Spleen (tissue), 7 donors: ENCODE measurements around the gene SLC26A2.

Experiments
- CTCF ChIP-seq, 11 experiments: fragments of 200-600 bp in 7 of 11; fragments of 450-650 bp in 4 of 11; sonication (generic) in 4 of 11; IDR thresholded peaks in 8 of 11; conservative IDR thresholded peaks in 3 of 11; 1 replicate in 7 of 11; 2 replicates in 4 of 11; pipeline versions ENCODE4 v1.4.0 to v1.8.0; 2016 to 2021; ENCODE audit warnings: antibody characterized with exemption in 11 of 11, inconsistent platforms in 4 of 11, mild to moderate bottlenecking in 1 of 11
- POLR2A ChIP-seq, 3 donors: fragments of 450-650 bp; IDR thresholded peaks; one replicate each; pipeline ENCODE4 v1.5.1; 2017; ENCODE audit warnings: antibody characterized with exemption in 3 of 3, mild to moderate bottlenecking in 1 of 3
- donor health status: DM: no; HTN: no; CAD: no; lungs with moderate emphysema.
- donor health status: DM: no; HTN: no; CAD: no.
- donor health status: DM: no; HTN: no; CAD: no.

- TF ChIP-seq CTCF (IDR thresholded peaks at IDR 0.05 in 8 of 11, conservative IDR thresholded peaks at IDR 0.05 in 3 of 11) (no peak), POLR2A (IDR thresholded peaks at IDR 0.05) (no peak)
Observed at GRCh38 chr5:149961186-149961685, 678 bp downstream of the SLC26A2 start.
